Peyer's patch (tissue), 4 donors: ENCODE data around the gene KLC1. TPM values are rescaled to one million over a fixed set of nuclear protein-coding genes. Genes with fewer than 3 reads are reported as not detected.

Source experiments
- DNase-seq, 3 donors: peaks; one replicate each; pipeline ENCODE4 v3.0.0-alpha.2; 2017 to 2019
- H3K27ac ChIP-seq, 4 donors: fragments of 200-600 bp; sonication (generic); one replicate each; pipeline ENCODE4 v1.5.1; 2016 to 2019
- H3K27me3 ChIP-seq, 2 donors: fragments of 200-600 bp; sonication (generic); one replicate each; pipeline ENCODE4 v1.5.1; 2019
- H3K36me3 ChIP-seq, 3 donors: fragments of 200-600 bp; sonication (generic); one replicate each; pipeline ENCODE4 v1.5.1; 2016 to 2019
- H3K4me1 ChIP-seq, 4 donors: fragments of 200-600 bp; sonication (generic); one replicate each; pipeline ENCODE4 v1.5.1; 2016 to 2019
- H3K4me3 ChIP-seq, 4 donors: fragments of 200-600 bp; sonication (generic); 1 replicate in 3 of 4; 2 replicates in 1 of 4; pipeline ENCODE4 v1.5.1; 2016 to 2019; ENCODE audit warnings: mild to moderate bottlenecking in 1 of 4
- H3K9me3 ChIP-seq, 4 donors: fragments of 200-600 bp; sonication (generic); one replicate each; pipeline ENCODE4 v1.5.1; 2016 to 2019; ENCODE audit warnings: mild to moderate bottlenecking in 1 of 4
- CTCF ChIP-seq, 6 experiments: fragments of 450-650 bp in 4 of 6; fragments of 200-600 bp in 2 of 6; sonication (generic) in 1 of 6; IDR thresholded peaks; one replicate each; pipeline ENCODE4 v1.5.1; 2017 to 2019; ENCODE audit warnings: antibody characterized with exemption in 6 of 6, mild to moderate bottlenecking in 3 of 6, moderate library complexity in 1 of 6
- POLR2A ChIP-seq, 2 donors: fragments of 450-650 bp; IDR thresholded peaks; one replicate each; pipeline ENCODE4 v1.5.1; 2017; ENCODE audit warnings: antibody characterized with exemption in 2 of 2, mild to moderate bottlenecking in 2 of 2, moderate library complexity in 2 of 2
- total RNA-seq, 4 donors: library from RNA; depleted of rRNA; stranded (reverse); fragments of >200 nt; gene quantifications; one replicate each; pipeline ENCODE4 v1.1.0, GENCODE V29; 2016

The KLC1 gene
- total RNA-seq, 4 donors from 2014 or later: 125 to 361 (median 270) TPM

- no peaks in the 10 kb centered on the region for H3K27me3 ChIP-seq
- H3K36me3 ChIP-seq: peaks cover 0 to 95% (median 8%) of the 10 kb centered on the region in 3 donors
- H3K4me1 ChIP-seq: no peaks in the 10 kb centered on the region
- no peak for DNase-seq
- no peaks in the 10 kb centered on the region for H3K9me3 ChIP-seq
- TF ChIP-seq CTCF (IDR thresholded peaks at IDR 0.05) (no peak), POLR2A (IDR thresholded peaks at IDR 0.05) (no peak)
- no peak overlapping the region for H3K27ac ChIP-seq
- no peak overlapping the region for H3K4me3 ChIP-seq
These were observed 51.6 kb downstream of the KLC1 start for GRCh38 chr14:103680491-103681231.

DNA sequence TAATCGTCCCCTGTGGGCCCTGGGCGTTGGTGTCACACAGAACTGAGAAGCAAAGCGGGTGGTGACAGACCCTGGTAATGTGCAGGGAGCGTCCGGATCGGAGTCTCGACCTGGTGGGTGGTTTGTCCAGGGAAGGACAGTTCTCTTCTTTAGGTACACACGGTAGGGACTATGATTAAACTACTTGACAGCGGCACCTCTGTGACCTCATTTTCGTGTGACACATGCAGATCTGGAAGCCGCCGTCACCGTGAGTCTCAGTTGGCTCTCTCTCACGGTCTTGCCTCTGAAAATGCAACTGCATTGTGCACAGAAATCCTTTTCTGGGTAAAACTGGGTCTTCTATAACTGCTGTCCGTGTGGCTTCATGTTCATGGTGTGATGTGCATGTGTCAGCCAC lies 54.1 kb downstream of the KLC1 start:
- H3K27me3 ChIP-seq: no peaks in the 10 kb centered on the region
- peaks cover 0 to 93% (median 5%) of the 10 kb centered on the region in 3 donors for H3K36me3 ChIP-seq
- TF ChIP-seq CTCF (IDR thresholded peaks at IDR 0.05): no peak
- no peak for TF ChIP-seq POLR2A (IDR thresholded peaks at IDR 0.05)
- H3K4me3 ChIP-seq: no peak overlapping the region
- H3K4me1 ChIP-seq: no peaks in the 10 kb centered on the region
- DNase-seq: no peak
- no peak overlapping the region for H3K27ac ChIP-seq
- no peaks in the 10 kb centered on the region for H3K9me3 ChIP-seq

- no peak for DNase-seq
- Histone ChIP-seq H3K9me3 (no peaks in the 10 kb centered on the region), H3K4me3 (no peak overlapping the region), H3K36me3 (peaks cover 0 to 91% (median 5%) of the 10 kb centered on the region in 3 donors), H3K27ac (no peak overlapping the region), H3K27me3 (no peaks in the 10 kb centered on the region), H3K4me1 (no peaks in the 10 kb centered on the region)
- TF ChIP-seq CTCF (IDR thresholded peaks at IDR 0.05) (no peak), POLR2A (IDR thresholded peaks at IDR 0.05) (no peak)
These were observed 55.5 kb downstream of the KLC1 start for GRCh38 chr14:103684471-103684870.

- no peak overlapping the region for H3K27ac ChIP-seq
- TF ChIP-seq CTCF (IDR thresholded peaks at IDR 0.05) (no peak), POLR2A (IDR thresholded peaks at IDR 0.05) (no peak)
- no peaks in the 10 kb centered on the region for H3K9me3 ChIP-seq
- DNase-seq: no peak
- peaks cover 0 to 91% (median 5%) of the 10 kb centered on the region in 3 donors for H3K36me3 ChIP-seq
- no peak overlapping the region for H3K4me3 ChIP-seq
- peaks cover 0 to 2% (median 0%) of the 10 kb centered on the region in 4 donors for H3K4me1 ChIP-seq
- no peaks in the 10 kb centered on the region for H3K27me3 ChIP-seq
These were observed 55.9 kb downstream of the KLC1 start for GRCh38 chr14:103684871-103685270.

DNA sequence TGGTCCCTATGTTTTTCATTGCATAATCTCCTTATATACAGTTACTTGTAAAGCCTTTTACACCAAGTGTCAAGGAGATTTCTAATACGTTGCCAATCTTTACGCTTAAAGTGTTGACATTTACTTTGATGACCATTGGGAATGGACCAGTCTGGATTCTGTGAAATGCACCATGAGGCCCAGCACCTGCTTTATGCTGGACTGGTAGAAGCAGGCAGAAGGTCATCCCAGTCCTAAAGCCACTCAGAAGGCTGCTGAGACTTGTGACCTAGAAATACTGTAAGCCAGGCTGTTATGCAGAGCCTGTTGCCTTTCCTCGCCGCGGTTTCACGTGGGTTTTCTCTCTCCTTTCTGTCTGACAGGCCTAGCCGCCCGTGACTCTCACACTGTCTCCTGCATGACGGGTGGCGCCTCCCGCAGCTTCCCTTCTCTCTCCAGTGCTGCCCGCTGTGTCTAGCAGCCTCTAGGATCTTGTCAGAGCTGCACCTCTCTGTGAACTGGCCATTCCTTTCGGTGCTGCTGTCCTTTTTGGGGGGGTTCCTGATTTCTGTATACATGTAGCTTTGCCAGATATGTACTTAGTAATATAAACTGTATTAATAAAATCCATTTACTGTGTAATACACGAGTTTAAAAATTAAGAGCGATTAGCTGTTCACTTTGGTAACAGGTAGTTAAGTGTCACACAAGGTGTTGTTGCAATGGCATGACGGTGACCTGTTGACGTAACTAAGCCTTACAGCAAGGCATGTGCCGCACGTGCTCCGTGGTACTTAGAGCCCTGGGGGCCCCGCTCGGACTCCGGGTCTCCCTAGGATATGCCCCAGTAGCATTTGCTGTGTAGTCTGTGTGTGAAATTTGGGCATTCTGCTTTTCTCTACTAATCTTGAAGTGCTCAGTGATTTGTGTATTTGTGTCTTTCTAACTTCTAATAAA lies 56.5 kb downstream of the KLC1 start:
- Histone ChIP-seq H3K4me1 (peaks cover 0 to 3% (median 0%) of the 10 kb centered on the region in 4 donors), H3K27ac (no peak overlapping the region), H3K36me3 (peaks cover 0 to 88% (median 2%) of the 10 kb centered on the region in 3 donors), H3K4me3 (no peak overlapping the region), H3K9me3 (no peaks in the 10 kb centered on the region), H3K27me3 (no peaks in the 10 kb centered on the region)
- DNase-seq: no peak
- no peak for TF ChIP-seq POLR2A (IDR thresholded peaks at IDR 0.05)
- TF ChIP-seq CTCF (IDR thresholded peaks at IDR 0.05): no peak
